GM21367 (cell line): ENCODE measurements around the gene PPTC7.
"Not testable (repeated sequence)": the region's sequence is repeated elsewhere in the genome, so short reads cannot be mapped to it uniquely, and the experiment has no call there.

Experiments
- ATAC-seq: cut with Tn5 transposase; IDR thresholded peaks from one replicate; pipeline ENCODE4 v1.9.1; 2021; ENCODE audit not compliant: unreplicated experiment

The PPTC7 gene

DNA sequence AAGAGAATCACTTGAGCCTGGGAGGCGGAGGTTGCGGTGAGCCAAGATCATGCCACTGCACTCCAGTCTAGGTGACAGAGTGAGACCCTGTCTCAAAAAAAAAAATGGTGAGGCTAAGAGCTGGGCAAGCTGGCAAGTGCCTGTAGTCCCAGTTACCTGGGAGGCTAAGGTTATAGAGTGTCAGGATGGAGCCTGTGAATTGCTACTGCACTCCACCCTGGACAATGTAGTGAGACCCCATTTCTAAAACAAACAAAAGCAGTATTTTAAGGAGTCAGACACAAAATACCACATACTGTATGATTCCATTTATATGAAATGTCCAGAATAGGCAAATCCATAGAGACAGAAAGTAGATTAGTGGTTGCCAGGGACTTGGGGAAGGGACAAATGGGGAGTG, 4.0 kb upstream of the PPTC7 start:
- ATAC-seq, result not testable (repeated sequence)

DNA sequence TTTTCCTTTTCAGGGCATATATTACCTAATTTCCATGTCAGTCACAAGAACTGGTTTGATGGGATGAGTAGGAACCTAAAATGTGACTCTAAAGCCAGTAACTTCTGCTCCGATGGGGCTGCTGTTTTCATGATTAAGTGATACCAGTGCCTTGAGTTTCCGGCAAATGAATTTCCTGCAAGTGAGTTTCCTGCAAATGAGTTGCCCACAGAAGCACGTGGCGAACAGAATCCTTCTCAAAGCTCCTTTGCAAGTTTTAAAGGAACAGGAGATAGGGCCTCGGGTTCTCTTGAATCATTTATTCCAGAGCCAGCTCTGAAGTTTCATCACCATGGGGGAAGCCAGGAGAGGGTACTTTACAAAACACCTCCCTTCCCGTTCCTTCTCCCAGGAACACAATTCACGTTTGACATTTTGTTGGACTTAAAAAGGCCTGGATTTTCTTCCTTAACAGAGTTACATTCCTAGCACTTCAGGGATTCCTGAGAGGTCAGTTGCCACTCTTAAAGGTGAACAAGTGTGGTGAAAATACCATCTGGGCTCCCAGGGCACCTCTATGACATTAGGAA, 2.2 kb upstream of the PPTC7 start:
- ATAC-seq, result no peak

DNA sequence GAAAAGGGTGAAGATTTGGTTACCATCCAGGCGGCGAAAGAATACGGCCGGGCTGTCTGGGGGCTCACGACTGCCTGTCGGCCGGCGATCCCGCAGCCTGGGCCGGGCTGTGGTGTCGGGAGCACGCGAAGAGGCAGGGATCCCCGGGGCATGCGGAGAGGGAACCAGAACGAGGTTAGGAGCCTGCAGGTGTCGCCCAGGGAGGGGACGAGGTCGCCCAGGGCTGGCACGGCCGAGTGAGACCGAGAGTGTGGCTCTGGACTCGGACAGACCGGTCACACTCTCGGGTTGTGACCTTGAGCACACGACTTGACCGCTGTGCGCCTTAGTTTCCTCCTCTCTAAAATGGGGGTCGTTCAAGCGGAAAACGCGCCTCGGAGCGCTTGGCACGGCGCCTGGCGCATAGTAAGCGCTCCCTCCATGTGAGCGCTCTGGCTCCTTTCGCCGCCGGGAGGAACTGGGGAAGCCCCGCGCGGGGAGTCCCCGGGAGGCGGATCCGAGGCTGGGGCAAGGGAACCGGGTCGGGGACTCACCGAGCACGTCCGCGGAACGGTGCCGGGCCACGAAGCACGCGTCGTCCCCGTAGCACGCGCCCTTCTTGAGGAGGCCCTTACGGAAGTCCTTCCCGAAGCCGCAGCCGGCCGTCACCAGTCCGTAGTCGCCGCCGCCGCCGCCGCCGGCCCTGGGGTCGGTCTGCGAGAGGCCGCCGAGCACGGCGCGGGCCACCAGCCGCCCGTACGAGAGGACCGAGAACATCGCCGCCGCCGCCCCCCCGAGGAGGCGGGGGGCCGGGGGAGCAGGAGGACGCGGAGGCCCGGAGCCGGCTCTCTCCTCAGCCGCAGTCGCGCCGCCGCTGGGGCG, 612 bp downstream of the PPTC7 start:
- peak; percentile 33 for ATAC-seq

GRCh38 chr12:110581931-110582275, 1.2 kb downstream of the PPTC7 start:
- ATAC-seq, result no peak

DNA sequence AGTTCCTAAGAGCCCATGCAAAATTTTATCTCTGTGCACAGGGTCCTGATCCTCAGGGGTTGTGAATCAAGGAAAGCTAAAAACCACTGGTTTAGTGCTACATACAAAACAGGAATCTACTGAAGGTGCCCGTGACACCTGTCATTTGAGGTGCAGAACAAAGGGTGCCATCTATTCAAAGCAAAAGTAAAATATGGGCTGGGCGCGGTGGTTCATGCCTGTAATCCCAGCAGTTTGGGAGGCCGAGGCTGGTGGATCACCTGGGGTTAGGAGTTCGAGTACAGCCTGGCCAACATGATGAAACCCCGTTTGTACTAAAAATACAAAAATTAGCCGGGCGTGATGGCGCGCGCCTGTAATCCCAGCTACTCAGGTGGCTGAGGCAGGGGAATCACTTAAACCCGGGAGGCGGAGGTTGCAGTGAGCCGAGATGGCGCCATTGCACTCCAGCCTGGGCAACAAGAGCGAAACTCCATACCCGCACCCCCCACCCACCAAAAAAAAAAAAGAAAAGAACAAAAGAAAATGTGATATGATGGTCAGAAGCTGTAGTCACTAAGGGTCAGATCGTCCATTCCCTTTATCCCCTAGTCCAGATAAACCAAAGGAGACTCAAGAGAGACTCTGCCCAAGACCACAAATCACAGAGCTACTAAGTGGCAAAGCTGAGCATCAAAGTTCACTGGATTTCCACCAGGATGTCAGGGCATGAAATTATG, 3.4 kb downstream of the PPTC7 start:
- no peak for ATAC-seq

- no peak for ATAC-seq
Measured at GRCh38 chr12:110578694-110579534, 4.2 kb downstream of the PPTC7 start.

DNA sequence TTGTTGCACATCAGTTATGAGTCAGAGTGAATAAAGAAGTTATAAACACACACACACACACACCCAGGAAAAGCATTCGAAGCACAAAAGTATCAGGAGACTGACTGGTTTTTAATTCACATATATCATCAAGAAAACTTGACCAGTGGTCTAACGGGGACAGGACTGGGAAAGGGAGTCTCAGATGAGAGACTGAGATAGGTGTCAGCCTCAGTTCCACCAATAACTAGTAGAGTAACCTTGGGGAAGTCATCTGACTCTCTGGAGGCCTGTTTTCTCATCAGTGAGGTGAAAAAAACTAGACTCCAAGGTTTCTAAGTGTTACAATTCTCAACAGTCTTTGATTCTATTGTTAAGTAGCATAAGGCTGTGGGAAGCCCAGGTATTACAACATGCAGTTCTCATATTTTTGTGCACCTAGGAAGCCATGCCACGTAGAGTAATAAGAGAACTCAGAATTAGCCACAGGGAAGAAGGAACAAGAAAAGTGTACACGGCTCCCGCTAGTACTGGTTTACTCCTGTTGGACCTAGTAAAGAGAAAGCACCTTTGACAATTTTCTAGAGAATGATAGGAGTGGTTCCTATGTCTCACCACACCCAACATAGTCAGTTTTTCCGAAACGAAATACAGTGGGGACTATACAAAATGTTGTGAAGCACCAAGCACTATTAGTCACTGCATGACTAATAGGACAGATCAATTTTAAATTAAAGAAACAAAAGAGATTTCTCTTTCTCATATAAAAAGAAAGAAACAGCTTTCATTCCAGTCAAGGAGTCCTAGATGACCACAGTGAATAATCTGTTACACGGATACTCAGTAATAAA, 5.0 kb downstream of the PPTC7 start:
- ATAC-seq, result no peak

GRCh38 chr12:110576504-110576903, 6.6 kb downstream of the PPTC7 start:
- no peak for ATAC-seq

- no peak for ATAC-seq
Measured at GRCh38 chr12:110575326-110575725, 7.8 kb downstream of the PPTC7 start.

DNA sequence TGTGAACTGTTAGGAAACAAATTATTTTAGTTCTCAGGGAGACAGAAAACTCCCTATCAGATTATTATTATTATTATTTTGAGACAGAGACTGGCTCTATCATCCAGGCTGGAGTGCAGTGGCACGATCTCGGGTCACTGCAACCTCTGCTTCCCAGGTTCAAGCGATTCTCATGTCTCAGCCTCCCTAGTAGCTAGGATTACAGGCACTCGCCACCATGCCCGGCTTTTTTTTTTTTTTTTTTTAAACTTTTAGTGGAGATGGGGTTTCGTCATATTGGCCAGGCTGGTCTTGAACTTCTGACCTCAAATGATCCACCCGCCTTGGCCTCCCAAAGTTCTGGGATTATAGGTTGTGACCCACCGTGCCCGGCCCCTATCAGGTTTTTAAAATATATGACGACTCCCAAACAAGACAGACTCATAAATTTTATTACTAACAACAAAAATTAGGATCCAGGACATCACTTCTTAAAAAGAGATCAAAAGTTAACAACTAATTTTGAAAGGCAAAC, 8.3 kb downstream of the PPTC7 start:
- ATAC-seq, result not testable (repeated sequence)

DNA sequence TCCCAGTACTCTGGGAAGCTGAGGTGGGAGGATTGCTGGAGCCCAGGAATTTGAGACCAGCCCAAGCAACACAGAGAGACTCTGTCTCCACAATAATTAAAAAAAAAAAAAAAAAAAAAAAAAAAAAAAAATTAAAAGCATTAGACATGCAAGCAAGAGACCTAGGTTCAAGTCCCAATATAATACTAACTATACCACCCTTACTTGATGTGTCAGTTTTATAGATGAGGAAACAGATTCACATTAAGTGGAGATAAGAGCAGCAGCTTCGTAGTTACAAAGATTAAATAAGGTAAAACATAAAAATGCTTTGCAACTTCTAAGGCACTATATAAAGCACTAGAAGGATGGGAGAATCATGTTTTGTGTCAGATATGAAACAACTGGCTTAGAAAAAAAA, 9.1 kb downstream of the PPTC7 start:
- ATAC-seq, result no peak

- not testable (repeated sequence) for ATAC-seq
Measured at GRCh38 chr12:110570798-110571197, 12.3 kb downstream of the PPTC7 start.

DNA sequence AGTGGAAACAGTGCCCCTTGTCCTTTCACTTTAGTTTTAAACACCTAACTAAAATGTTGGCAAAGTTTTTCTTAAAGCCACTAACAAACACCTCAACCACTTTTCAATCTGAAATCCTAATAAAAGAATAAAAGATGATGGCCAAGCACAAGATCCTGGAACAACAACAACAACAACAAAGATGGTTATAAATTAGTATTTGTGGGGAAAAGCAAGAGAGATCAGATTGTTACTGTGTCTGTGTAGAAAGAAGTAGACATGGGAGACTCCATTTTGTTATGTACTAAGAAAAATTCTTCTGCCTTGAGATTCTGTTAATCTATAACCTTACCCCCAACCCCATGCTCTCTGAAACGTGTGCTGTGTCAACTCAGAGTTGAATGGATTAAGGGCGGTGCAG, 13.3 kb downstream of the PPTC7 start:
- ATAC-seq, result not testable (repeated sequence)

DNA sequence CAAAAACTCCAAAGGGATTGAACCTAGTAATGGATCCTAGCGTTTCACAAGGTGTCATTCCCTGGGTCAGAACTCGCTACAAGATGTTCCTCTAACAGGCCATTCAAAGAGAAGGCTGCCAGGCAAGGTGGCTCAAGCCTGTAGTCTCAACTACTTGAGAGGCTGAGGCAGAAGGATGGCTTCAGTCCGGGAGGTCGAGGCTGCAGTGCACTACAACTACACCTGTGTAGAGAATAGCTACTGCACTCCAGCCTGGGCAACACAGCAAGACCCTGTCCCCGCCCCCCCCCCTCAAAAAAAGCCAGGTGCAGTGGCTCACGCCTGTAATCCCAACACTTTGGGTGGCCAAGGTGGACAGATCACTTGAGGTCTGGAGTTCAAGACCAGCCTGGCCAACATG, 14.4 kb downstream of the PPTC7 start:
- no peak for ATAC-seq

GRCh38 chr12:110566993-110567392, 16.1 kb downstream of the PPTC7 start:
- no peak for ATAC-seq

DNA sequence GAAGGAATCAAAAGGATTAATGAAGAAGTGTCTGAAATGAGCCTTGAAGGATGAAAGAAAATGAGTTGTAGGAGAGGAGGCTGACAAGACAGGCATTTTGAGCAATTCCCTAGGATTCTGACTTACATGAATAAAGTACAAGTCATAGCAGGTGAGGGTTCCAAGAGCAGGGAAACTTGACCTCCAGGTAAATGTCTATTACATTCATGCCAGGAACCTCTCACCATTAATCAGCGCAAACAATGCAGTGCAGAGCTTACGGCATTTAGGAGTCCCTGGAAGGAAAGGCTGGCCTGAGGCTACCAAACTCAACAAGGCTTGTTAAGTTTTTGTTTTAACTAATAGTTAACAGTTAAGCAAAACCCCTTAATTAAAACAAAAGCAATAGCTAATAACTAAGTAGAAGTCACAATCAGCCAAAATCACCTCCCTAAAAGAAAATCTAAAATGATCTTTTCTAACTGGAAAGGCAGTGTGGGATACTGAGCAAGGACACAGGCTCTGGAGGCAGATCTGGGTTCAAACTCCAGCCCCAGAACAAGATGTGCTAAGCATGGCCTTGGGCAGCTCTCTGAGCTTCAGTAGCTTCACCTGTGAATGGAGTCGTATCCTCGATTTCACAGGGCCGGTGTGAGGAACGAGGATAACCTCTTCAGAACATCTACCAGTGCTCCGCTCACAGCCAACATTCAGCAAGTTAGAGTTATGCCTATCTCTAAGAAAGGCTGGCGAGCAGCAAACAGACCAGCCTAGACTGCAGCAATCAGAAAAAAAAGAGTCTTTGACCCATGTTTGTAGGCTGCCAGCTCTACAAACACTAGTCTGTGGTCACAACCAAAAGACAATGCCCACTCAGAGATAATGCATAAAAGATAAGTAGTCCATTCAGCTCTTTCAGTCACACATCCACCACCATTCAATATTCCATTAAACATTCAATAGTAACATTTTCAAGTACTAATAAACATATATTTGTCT, 16.9 kb downstream of the PPTC7 start:
- no peak for ATAC-seq

DNA sequence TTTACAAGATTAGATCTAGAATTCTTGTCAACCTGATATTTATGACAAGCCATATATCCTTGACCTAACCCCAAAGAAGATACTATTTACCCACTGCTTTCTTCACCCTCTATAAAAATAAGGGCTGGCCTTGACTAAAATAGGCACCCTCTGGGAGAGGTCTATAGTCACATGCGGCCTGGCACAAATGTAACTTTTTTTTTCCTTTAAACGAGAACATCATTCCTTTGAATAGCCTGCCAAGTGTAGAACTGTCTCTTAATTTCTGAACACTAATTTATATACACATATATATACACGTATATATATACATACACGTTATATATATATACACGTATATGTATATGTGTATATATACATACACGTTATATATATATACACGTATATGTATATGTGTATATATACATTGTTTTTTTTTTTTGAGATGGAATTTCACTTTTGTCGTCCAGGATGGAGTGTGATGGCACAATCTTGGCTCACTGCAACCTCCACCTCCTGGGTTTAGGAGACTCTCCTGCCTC, 18.6 kb downstream of the PPTC7 start:
- ATAC-seq, result no peak

DNA sequence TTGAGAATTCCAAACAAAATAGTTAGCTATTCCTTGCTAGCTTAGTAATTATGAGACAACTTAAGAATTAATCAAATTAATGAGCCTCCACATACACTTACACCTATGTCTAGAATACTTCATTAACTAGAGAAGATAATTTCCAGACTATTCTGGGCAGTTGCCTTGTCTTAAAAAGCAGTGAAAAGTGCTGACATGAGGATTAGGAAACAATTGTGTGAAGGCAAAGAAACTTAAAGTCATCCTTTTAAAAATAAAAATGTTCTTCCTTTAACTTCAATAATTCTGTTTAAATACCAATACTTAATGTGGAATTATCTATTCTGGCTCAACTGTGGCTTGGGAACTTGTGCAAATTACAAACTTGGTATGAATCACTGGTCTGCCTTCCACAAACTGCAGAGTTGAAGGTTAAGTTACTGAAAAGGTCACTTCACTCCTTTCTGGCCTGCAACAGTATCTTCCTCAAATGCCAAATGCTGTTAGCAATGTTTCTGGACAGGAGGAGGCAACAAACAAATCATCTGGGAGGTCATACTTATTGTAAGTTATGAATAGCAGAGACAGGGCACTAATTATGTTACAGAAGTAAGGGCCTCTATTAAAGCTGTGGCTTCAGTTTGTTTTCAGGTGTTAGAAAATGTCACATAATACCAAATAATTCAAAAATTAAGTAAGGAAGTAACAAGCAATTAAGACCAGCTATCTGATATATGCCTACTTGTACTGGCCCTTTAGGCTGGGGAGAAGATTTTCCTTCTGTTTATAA, 19.2 kb downstream of the PPTC7 start:
- no peak for ATAC-seq
